Measurements from ENCODE around the gene KCTD19.

The KCTD19 gene

DNA sequence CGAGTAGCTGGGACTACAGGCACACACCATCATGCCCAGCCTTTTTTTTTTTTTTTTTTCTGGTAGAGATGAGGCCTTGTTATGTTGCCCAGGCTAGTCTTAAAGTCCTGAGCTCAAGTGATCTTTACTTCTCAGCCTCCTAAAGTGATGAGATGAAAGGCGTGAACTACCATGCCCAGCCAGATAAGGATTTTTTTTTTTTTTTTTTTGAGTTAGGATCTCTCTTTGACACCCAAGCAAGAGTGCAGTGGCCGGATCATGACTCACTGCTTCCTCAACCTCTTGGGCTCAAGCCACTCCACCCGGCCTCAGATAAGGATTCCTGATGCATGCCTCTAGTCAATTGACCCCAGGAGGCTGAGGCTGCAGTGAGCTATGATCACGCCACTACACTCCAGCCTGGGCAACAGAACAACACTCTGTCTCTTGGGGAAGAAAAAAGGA lies 58.4 kb downstream of the KCTD19 start:
- TF ChIP-seq FOXP2 (optimal IDR thresholded peaks at IDR 0.05; ENCODE audit: borderline replicate concordance, extremely low read depth, extremely low read length, insufficient read depth) (no peak), SIN3A (IDR thresholded peaks at IDR 0.05; ENCODE audit: borderline replicate concordance, insufficient read depth, low read length) (no peak), TAF1 (IDR thresholded peaks at IDR 0.05; ENCODE audit: borderline replicate concordance, insufficient read depth, low read length) (no peak), REST (IDR thresholded peaks at IDR 0.05; ENCODE audit: insufficient read depth in 1 of 2, low read depth in 2 of 2, low read length in 2 of 2) (no peak), POLR2AphosphoS5 (IDR thresholded peaks at IDR 0.05; ENCODE audit: low read depth, low read length) (no peak)

GRCh38 chr16:67265834-67266233 lies 60.7 kb downstream of the KCTD19 start:
- TF ChIP-seq REST (IDR thresholded peaks at IDR 0.05; ENCODE audit: insufficient read depth in 1 of 2, low read depth in 2 of 2, low read length in 2 of 2) (no peak), FOXP2 (optimal IDR thresholded peaks at IDR 0.05; ENCODE audit: borderline replicate concordance, extremely low read depth, extremely low read length, insufficient read depth) (no peak), POLR2AphosphoS5 (IDR thresholded peaks at IDR 0.05; ENCODE audit: low read depth, low read length) (no peak), SIN3A (IDR thresholded peaks at IDR 0.05; ENCODE audit: borderline replicate concordance, insufficient read depth, low read length) (no peak), TAF1 (IDR thresholded peaks at IDR 0.05; ENCODE audit: borderline replicate concordance, insufficient read depth, low read length) (no peak)

- TF ChIP-seq SIN3A (IDR thresholded peaks at IDR 0.05; ENCODE audit: borderline replicate concordance, insufficient read depth, low read length) (no peak), FOXP2 (optimal IDR thresholded peaks at IDR 0.05; ENCODE audit: borderline replicate concordance, extremely low read depth, extremely low read length, insufficient read depth) (no peak), TAF1 (IDR thresholded peaks at IDR 0.05; ENCODE audit: borderline replicate concordance, insufficient read depth, low read length) (no peak), POLR2AphosphoS5 (IDR thresholded peaks at IDR 0.05; ENCODE audit: low read depth, low read length) (no peak), REST (IDR thresholded peaks at IDR 0.05; ENCODE audit: insufficient read depth in 1 of 2, low read depth in 2 of 2, low read length in 2 of 2) (no peak)
Observed at GRCh38 chr16:67264866-67265265, 61.7 kb downstream of the KCTD19 start.

DNA sequence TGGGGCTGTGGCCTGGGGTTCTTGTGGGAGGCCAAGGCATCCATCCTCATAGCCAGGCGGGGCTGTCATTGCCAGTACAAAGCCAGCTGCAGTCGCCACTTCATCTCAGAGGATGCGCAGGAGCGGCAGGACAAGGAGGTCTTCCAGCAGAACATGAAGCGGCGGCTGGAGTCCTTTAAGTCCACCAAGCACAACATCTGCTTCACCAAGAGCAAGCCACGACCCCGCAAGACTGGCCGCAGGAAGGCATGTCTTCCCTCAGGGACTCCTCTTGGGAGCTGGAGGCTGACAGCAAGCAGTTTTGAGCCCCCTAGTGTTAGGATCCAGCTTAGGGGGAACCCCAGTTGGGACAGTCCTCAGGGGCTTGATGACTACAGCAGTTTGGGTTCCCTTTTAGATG lies 62.3 kb downstream of the KCTD19 start:
- no peak for TF ChIP-seq FOXP2 (optimal IDR thresholded peaks at IDR 0.05; ENCODE audit: borderline replicate concordance, extremely low read depth, extremely low read length, insufficient read depth)

- TF ChIP-seq SIN3A (IDR thresholded peaks at IDR 0.05; ENCODE audit: borderline replicate concordance, insufficient read depth, low read length) (no peak), FOXP2 (optimal IDR thresholded peaks at IDR 0.05; ENCODE audit: borderline replicate concordance, extremely low read depth, extremely low read length, insufficient read depth) (no peak), REST (IDR thresholded peaks at IDR 0.05; ENCODE audit: insufficient read depth in 1 of 2, low read depth in 2 of 2, low read length in 2 of 2) (no peak), POLR2AphosphoS5 (IDR thresholded peaks at IDR 0.05; ENCODE audit: low read depth, low read length) (no peak), TAF1 (IDR thresholded peaks at IDR 0.05; ENCODE audit: borderline replicate concordance, insufficient read depth, low read length) (no peak)
Observed at GRCh38 chr16:67263201-67263600, 63.3 kb downstream of the KCTD19 start.
